Activated naive CD4-positive, alpha-beta T cell treated with anti-CD3 and anti-CD28 coated beads for 36 hours (primary cell): ENCODE results near the gene MAP3K2. TPM values are rescaled to one million over a fixed set of nuclear protein-coding genes. Genes with fewer than 3 reads are reported as not detected.

Experiments used
- CTCF ChIA-PET: fragments of 350-600 bp; sonication (Branson Sonifier 250); formaldehyde crosslinking; loops from one replicate; lab custom pipeline; 2021; ENCODE audit warnings: antibody characterized with exemption; lab: Charles Lee
- DNase-seq: peaks from one replicate; pipeline ENCODE4 v3.0.0-alpha.2; 2020
- H3K27ac Mint-ChIP-seq: one replicate; pipeline ENCODE4 v1.8.0; 2021; ENCODE audit warnings: mild to moderate bottlenecking, mixed read lengths
- H3K27me3 Mint-ChIP-seq: one replicate; pipeline ENCODE4 v1.8.0; 2021; ENCODE audit warnings: low read depth, mixed read lengths
- H3K36me3 Mint-ChIP-seq: one replicate; pipeline ENCODE4 v1.8.0; 2021; ENCODE audit warnings: low read depth, mixed read lengths
- H3K4me1 Mint-ChIP-seq: one replicate; pipeline ENCODE4 v1.8.0; 2021; ENCODE audit warnings: low read depth, mixed read lengths
- H3K4me3 Mint-ChIP-seq: one replicate; pipeline ENCODE4 v1.8.0; 2021; ENCODE audit warnings: mild to moderate bottlenecking, moderate library complexity, mixed read lengths
- H3K9me3 Mint-ChIP-seq: one replicate; pipeline ENCODE4 v1.8.0; 2021; ENCODE audit warnings: mixed read lengths
- intact Hi-C: fragments of 100-400 bp; cut with micrococcal nuclease; formaldehyde crosslinking; loops from one replicate; pipeline ENCODE4 v1.15.1; 2023
- total RNA-seq, 2 experiments: library from RNA; stranded (reverse); gene quantifications; one replicate each; pipeline ENCODE4 v1.2.3, GENCODE V29; 2021

Gene MAP3K2
- total RNA-seq, 2 experiments from 2014 or later: 27.1 to 27.4 TPM

GRCh38 chr2:127314193-127314988 lies 73.4 kb downstream of the MAP3K2 start:
- no peak for DNase-seq
- CTCF ChIA-PET: interaction anchor here (1.4 kb wide), 1 partner anchor 165 kb away, joined by 3 read pairs; no protein-coding TSS in a partner anchor
- no peaks in the 10 kb centered on the region for H3K4me1 Mint-ChIP-seq
- no peaks in the 10 kb centered on the region for H3K27me3 Mint-ChIP-seq
- peaks cover 31% of the 10 kb centered on the region for H3K36me3 Mint-ChIP-seq
- no peaks in the 10 kb centered on the region for H3K9me3 Mint-ChIP-seq
- intact Hi-C loops: no loop called here
- no peak overlapping the region for H3K27ac Mint-ChIP-seq
- H3K4me3 Mint-ChIP-seq: no peak overlapping the region

GRCh38 chr2:127313406-127313805 lies 74.4 kb downstream of the MAP3K2 start:
- Mint-ChIP-seq H3K36me3 (peaks cover 28% of the 10 kb centered on the region), H3K27ac (no peak overlapping the region), H3K4me3 (no peak overlapping the region), H3K4me1 (no peaks in the 10 kb centered on the region), H3K9me3 (no peaks in the 10 kb centered on the region), H3K27me3 (no peaks in the 10 kb centered on the region)
- CTCF ChIA-PET: interaction anchor here (1.4 kb wide), 1 partner anchor 166 kb away, joined by 3 read pairs; no protein-coding TSS in a partner anchor
- no peak for DNase-seq
- intact Hi-C loops: no loop called here

GRCh38 chr2:127310980-127311379 lies 76.8 kb downstream of the MAP3K2 start:
- Mint-ChIP-seq H3K36me3 (peaks cover 26% of the 10 kb centered on the region), H3K27me3 (no peaks in the 10 kb centered on the region), H3K4me1 (no peaks in the 10 kb centered on the region), H3K27ac (no peak overlapping the region), H3K9me3 (no peaks in the 10 kb centered on the region), H3K4me3 (no peak overlapping the region)
- DNase-seq: no peak
- intact Hi-C loops: no loop called here
- CTCF ChIA-PET: no interaction called here

- DNase-seq: no peak
- Mint-ChIP-seq H3K9me3 (no peaks in the 10 kb centered on the region), H3K4me1 (no peaks in the 10 kb centered on the region), H3K4me3 (no peak overlapping the region), H3K27me3 (no peaks in the 10 kb centered on the region), H3K36me3 (peaks cover 17% of the 10 kb centered on the region), H3K27ac (no peak overlapping the region)
- CTCF ChIA-PET: interaction anchor here (1.8 kb wide), 1 partner anchor 40 kb away, joined by 3 read pairs; no protein-coding TSS in a partner anchor
- intact Hi-C loops: no loop called here
These were observed 78.3 kb downstream of the MAP3K2 start for GRCh38 chr2:127309468-127309867.

- H3K4me1 Mint-ChIP-seq: no peaks in the 10 kb centered on the region
- H3K36me3 Mint-ChIP-seq: peaks cover 10% of the 10 kb centered on the region
- CTCF ChIA-PET: interaction anchor here (1.8 kb wide), 1 partner anchor 41 kb away, joined by 3 read pairs; no protein-coding TSS in a partner anchor
- no peak overlapping the region for H3K4me3 Mint-ChIP-seq
- H3K27ac Mint-ChIP-seq: no peak overlapping the region
- no peaks in the 10 kb centered on the region for H3K27me3 Mint-ChIP-seq
- intact Hi-C loops: no loop called here
- no peaks in the 10 kb centered on the region for H3K9me3 Mint-ChIP-seq
- no peak for DNase-seq
These were observed 79.1 kb downstream of the MAP3K2 start for GRCh38 chr2:127308586-127309138.

- intact Hi-C loops: no loop called here
- DNase-seq: no peak
- Mint-ChIP-seq H3K36me3 (peaks cover 9% of the 10 kb centered on the region), H3K27me3 (no peaks in the 10 kb centered on the region), H3K9me3 (no peaks in the 10 kb centered on the region), H3K27ac (no peak overlapping the region), H3K4me1 (no peaks in the 10 kb centered on the region), H3K4me3 (no peak overlapping the region)
- CTCF ChIA-PET: no interaction called here
These were observed 81.7 kb downstream of the MAP3K2 start for GRCh38 chr2:127305990-127306585.

- H3K27ac Mint-ChIP-seq: no peak overlapping the region
- H3K4me1 Mint-ChIP-seq: no peaks in the 10 kb centered on the region
- DNase-seq: no peak
- intact Hi-C loops: no loop called here
- no peaks in the 10 kb centered on the region for H3K36me3 Mint-ChIP-seq
- CTCF ChIA-PET: interaction anchor here (0.7 to 1.6 kb wide), 3 partner anchors 22 to 114 kb away, joined by 3 to 4 read pairs (median 4); no protein-coding TSS in a partner anchor
- H3K4me3 Mint-ChIP-seq: no peak overlapping the region
- no peaks in the 10 kb centered on the region for H3K9me3 Mint-ChIP-seq
- H3K27me3 Mint-ChIP-seq: no peaks in the 10 kb centered on the region
These were observed 85.6 kb downstream of the MAP3K2 start for GRCh38 chr2:127302168-127302567.

- DNase-seq: peak; percentile 88
- CTCF ChIA-PET: interaction anchor here (0.7 to 1.5 kb wide), 7 partner anchors 13 to 228 kb away, joined by 3 to 6 read pairs (median 3); no protein-coding TSS in a partner anchor
- peaks cover 26% of the 10 kb centered on the region for H3K36me3 Mint-ChIP-seq
- H3K4me1 Mint-ChIP-seq: peaks cover 25% of the 10 kb centered on the region
- intact Hi-C loops: loop anchor here (1.0 to 5.0 kb wide), 5 partner anchors 122 to 733 kb away; partner anchors contain the start of genes IWS1 and SAP130
- H3K4me3 Mint-ChIP-seq: peak within 1 kb of the TSS; percentile 99
- peak within 1 kb of the TSS; percentile 95 for H3K27ac Mint-ChIP-seq
- no peaks in the 10 kb centered on the region for H3K27me3 Mint-ChIP-seq
- no peaks in the 10 kb centered on the region for H3K9me3 Mint-ChIP-seq
These were observed 93.8 kb downstream of the MAP3K2 start, which contains the start of gene ERCC3 for GRCh38 chr2:127293748-127294562. Gene ERCC3 (minus strand): TSS chr2:127294144. CDS start chr2:127294081, 63 bp downstream.

GRCh38 chr2:127293386-127293747 lies 94.4 kb downstream of the MAP3K2 start:
- H3K4me1 Mint-ChIP-seq: peaks cover 25% of the 10 kb centered on the region
- CTCF ChIA-PET: interaction anchor here (1.0 to 1.5 kb wide), 5 partner anchors 14 to 228 kb away, joined by 3 to 6 read pairs (median 3); no protein-coding TSS in a partner anchor
- H3K9me3 Mint-ChIP-seq: no peaks in the 10 kb centered on the region
- intact Hi-C loops: loop anchor here (1.0 to 5.0 kb wide), 2 partner anchors 123 to 734 kb away; partner anchors contain the start of gene SAP130
- peak overlapping the region; percentile 95 for H3K27ac Mint-ChIP-seq
- DNase-seq: peak; percentile 27
- no peaks in the 10 kb centered on the region for H3K27me3 Mint-ChIP-seq
- H3K36me3 Mint-ChIP-seq: peaks cover 31% of the 10 kb centered on the region
- peak overlapping the region; percentile 99 for H3K4me3 Mint-ChIP-seq

- intact Hi-C loops: no loop called here
- Mint-ChIP-seq H3K27me3 (no peaks in the 10 kb centered on the region), H3K4me1 (peaks cover 22% of the 10 kb centered on the region), H3K36me3 (peaks cover 64% of the 10 kb centered on the region), H3K4me3 (no peak overlapping the region), H3K9me3 (no peaks in the 10 kb centered on the region), H3K27ac (no peak overlapping the region)
- CTCF ChIA-PET: no interaction called here
- no peak for DNase-seq
These were observed 99.5 kb downstream of the MAP3K2 start for GRCh38 chr2:127288274-127288673.

- DNase-seq: no peak
- CTCF ChIA-PET: interaction anchor here (0.7 kb wide), 1 partner anchor 18 kb away, joined by 3 read pairs; no protein-coding TSS in a partner anchor
- H3K9me3 Mint-ChIP-seq: no peaks in the 10 kb centered on the region
These were observed 104.5 kb downstream of the MAP3K2 start for GRCh38 chr2:127283275-127283674.

More at GRCh38 chr2:127283275-127283674, 104.5 kb downstream of the MAP3K2 start:
- Mint-ChIP-seq H3K27ac (no peak overlapping the region), H3K4me1 (peaks cover 19% of the 10 kb centered on the region), H3K27me3 (no peaks in the 10 kb centered on the region), H3K36me3 (peaks cover 57% of the 10 kb centered on the region), H3K4me3 (no peak overlapping the region)
- intact Hi-C loops: no loop called here
